Suprapubic skin (tissue), 4 donors: ENCODE results near the gene PNMA1. TPM values are rescaled to one million over a fixed set of nuclear protein-coding genes. Genes with fewer than 3 reads are reported as not detected.

ENCODE experiments used
- DNase-seq, 2 donors: peaks; one replicate each; pipeline ENCODE4 v3.0.0-alpha.2; 2019; ENCODE audit warnings: low spot score in 2 of 2
- H3K27ac ChIP-seq: fragments of 200-600 bp; sonication (generic); one replicate; pipeline ENCODE4 v1.5.1; 2019
- H3K27me3 ChIP-seq: fragments of 200-600 bp; sonication (generic); one replicate; pipeline ENCODE4 v1.5.1; 2019
- H3K36me3 ChIP-seq: fragments of 200-600 bp; sonication (generic); one replicate; pipeline ENCODE4 v1.5.1; 2019
- H3K4me1 ChIP-seq: fragments of 200-600 bp; sonication (generic); one replicate; pipeline ENCODE4 v1.5.1; 2019
- H3K4me3 ChIP-seq: fragments of 200-600 bp; sonication (generic); one replicate; pipeline ENCODE4 v1.5.1; 2019; ENCODE audit warnings: mild to moderate bottlenecking
- H3K9me3 ChIP-seq: fragments of 200-600 bp; sonication (generic); one replicate; pipeline ENCODE4 v1.5.1; 2019
- CTCF ChIP-seq, 2 donors: fragments of 200-600 bp in 1 of 2; fragments of 450-650 bp in 1 of 2; sonication (generic) in 1 of 2; IDR thresholded peaks; one replicate each; pipeline ENCODE4 v1.5.1; 2016 to 2019; ENCODE audit warnings: antibody characterized with exemption in 2 of 2, mild to moderate bottlenecking in 1 of 2, moderate library complexity in 1 of 2
- EP300 ChIP-seq: sonication (generic); formaldehyde crosslinking; IDR thresholded peaks from one replicate; pipeline ENCODE4 v1.6.1; 2017; ENCODE audit warnings: antibody characterized with exemption
- POLR2A ChIP-seq, 2 donors: fragments of 450-650 bp; IDR thresholded peaks; one replicate each; pipeline ENCODE4 v1.6.1; 2017; ENCODE audit warnings: antibody characterized with exemption in 2 of 2, mild to moderate bottlenecking in 2 of 2, moderate library complexity in 2 of 2
- POLR2AphosphoS5 ChIP-seq, 3 donors: sonication (generic); formaldehyde crosslinking; IDR thresholded peaks; one replicate each; pipeline ENCODE4 v1.6.1; 2017; ENCODE audit warnings: antibody characterized with exemption in 3 of 3
- WGBS: methylation state at CpG from one replicate; pipeline ENCODE4 v1.1.5; 2018; 5-methylcytosine and 5-hydroxymethylcytosine counted together
- total RNA-seq, 4 donors: library from RNA; depleted of rRNA; stranded (reverse); fragments of >200 nt; gene quantifications; one replicate each; pipeline ENCODE4 v1.1.0, GENCODE V29; 2016

Gene PNMA1
- total RNA-seq, 4 donors from 2014 or later, result 5.2 to 9.8 (median 6.4) TPM

GRCh38 chr14:73753124-73753886 lies 39.1 kb upstream of the PNMA1 start:
- DNase-seq, result peak in 1 of 2 donors; percentile 83
- peak overlapping the region; percentile 35 for H3K4me3 ChIP-seq

GRCh38 chr14:73752297-73752992 lies 38.3 kb upstream of the PNMA1 start:
- TF ChIP-seq POLR2A (IDR thresholded peaks at IDR 0.05) (no peak), CTCF (IDR thresholded peaks at IDR 0.05) (peak; percentile 10 to 18), EP300 (no peak), POLR2AphosphoS5 (IDR thresholded peaks at IDR 0.05) (no peak)

More at GRCh38 chr14:73753124-73753886, 39.1 kb upstream of the PNMA1 start:
- no peak for TF ChIP-seq CTCF (IDR thresholded peaks at IDR 0.05)
- peak in 1 of 3 donors; percentile 82 for TF ChIP-seq POLR2AphosphoS5 (IDR thresholded peaks at IDR 0.05)
- Histone ChIP-seq H3K4me1 (peaks cover 100% of the 10 kb centered on the region), H3K36me3 (no peaks in the 10 kb centered on the region), H3K9me3 (no peaks in the 10 kb centered on the region), H3K27ac (peak overlapping the region; percentile 100), H3K27me3 (no peaks in the 10 kb centered on the region)
- WGBS, result 18% methylated on average over 8 of the region's 9 CpGs

GRCh38 chr14:73751157-73751691 lies 37.0 kb upstream of the PNMA1 start:
- no peak for DNase-seq
- TF ChIP-seq EP300, result no peak
- no peak for TF ChIP-seq POLR2A (IDR thresholded peaks at IDR 0.05)
- no peak for TF ChIP-seq CTCF (IDR thresholded peaks at IDR 0.05)
- TF ChIP-seq POLR2AphosphoS5 (IDR thresholded peaks at IDR 0.05), result no peak
- Histone ChIP-seq H3K4me1 (peaks cover 100% of the 10 kb centered on the region), H3K9me3 (no peaks in the 10 kb centered on the region), H3K27me3 (no peaks in the 10 kb centered on the region), H3K27ac (peak overlapping the region; percentile 100), H3K36me3 (no peaks in the 10 kb centered on the region), H3K4me3 (no peak overlapping the region)
- 45% methylated on average over 7 of the region's 7 CpGs for WGBS

More at GRCh38 chr14:73752297-73752992, 38.3 kb upstream of the PNMA1 start:
- 10% methylated on average over 7 of the region's 7 CpGs for WGBS
- H3K4me3 ChIP-seq, result peak overlapping the region; percentile 35
- peak overlapping the region; percentile 100 for H3K27ac ChIP-seq
- no peak for DNase-seq
- no peaks in the 10 kb centered on the region for H3K27me3 ChIP-seq
- H3K4me1 ChIP-seq, result peaks cover 100% of the 10 kb centered on the region
- H3K9me3 ChIP-seq, result no peaks in the 10 kb centered on the region
- H3K36me3 ChIP-seq, result no peaks in the 10 kb centered on the region

GRCh38 chr14:73750531-73750901 lies 36.3 kb upstream of the PNMA1 start:
- WGBS, result 22% methylated on average over 3 of the region's 3 CpGs
- H3K4me1 ChIP-seq, result peaks cover 100% of the 10 kb centered on the region
- DNase-seq, result no peak

More at GRCh38 chr14:73750531-73750901, 36.3 kb upstream of the PNMA1 start:
- Histone ChIP-seq H3K36me3 (no peaks in the 10 kb centered on the region), H3K27me3 (no peaks in the 10 kb centered on the region), H3K27ac (peak overlapping the region; percentile 100), H3K9me3 (no peaks in the 10 kb centered on the region), H3K4me3 (no peak overlapping the region)
- TF ChIP-seq POLR2A (IDR thresholded peaks at IDR 0.05) (no peak), EP300 (no peak), POLR2AphosphoS5 (IDR thresholded peaks at IDR 0.05) (no peak), CTCF (IDR thresholded peaks at IDR 0.05) (no peak)
